AG08396 (cell line): Measurements from ENCODE around the gene GZMM.

ENCODE experiments used
- DNase-seq: peaks from one replicate; pipeline ENCODE4 v3.0.0; 2012; ENCODE audit warnings: low spot score, mixed read lengths

Gene GZMM

GRCh38 chr19:543910-544608 lies at the start of gene GZMM:
GZMM (plus strand) TSS chr19:544053; CDS start chr19:544072, 19 bp downstream.
- DNase-seq = peak; percentile 10

- no peak for DNase-seq
These were observed 49.4 kb upstream of the GZMM start for GRCh38 chr19:494171-495080.

- DNase-seq = no peak
These were observed 48.8 kb upstream of the GZMM start for GRCh38 chr19:495081-495401.

GRCh38 chr19:495402-496111 lies 48.3 kb upstream of the GZMM start:
- DNase-seq = peak; percentile 66

- no peak for DNase-seq
These were observed 47.7 kb upstream of the GZMM start, which contains the start of gene MADCAM1 for GRCh38 chr19:496112-496665. MADCAM1 (plus strand) TSS chr19:496486; CDS start chr19:496500, 14 bp downstream.

GRCh38 chr19:496986-497385 lies 46.9 kb upstream of the GZMM start:
- DNase-seq = no peak

- DNase-seq = no peak
These were observed 46.4 kb upstream of the GZMM start for GRCh38 chr19:497491-497868.

GRCh38 chr19:497869-498510 lies 45.9 kb upstream of the GZMM start:
- no peak for DNase-seq

- no peak for DNase-seq
These were observed 45.4 kb upstream of the GZMM start for GRCh38 chr19:498511-498891.

GRCh38 chr19:498977-499623 lies 44.8 kb upstream of the GZMM start:
- no peak for DNase-seq

GRCh38 chr19:501646-502045 lies 42.2 kb upstream of the GZMM start:
- no peak for DNase-seq

GRCh38 chr19:504616-505015 lies 39.2 kb upstream of the GZMM start:
- DNase-seq = no peak

- DNase-seq = peak; percentile 100
These were observed 37.2 kb upstream of the GZMM start for GRCh38 chr19:506404-507285.

GRCh38 chr19:507286-508203 lies 36.3 kb upstream of the GZMM start, which contains the start of gene TPGS1:
TPGS1 (plus strand) TSS chr19:507497; CDS start chr19:507507, 10 bp downstream.
- DNase-seq = peak; percentile 88

- no peak for DNase-seq
These were observed 35.4 kb upstream of the GZMM start for GRCh38 chr19:508204-509150.

GRCh38 chr19:510606-511100 lies 33.2 kb upstream of the GZMM start:
- DNase-seq = peak; percentile 91

- no peak for DNase-seq
These were observed 32.6 kb upstream of the GZMM start for GRCh38 chr19:511101-511851.
